Subcutaneous adipose tissue (tissue), 4 donors: Measurements from ENCODE around the gene MED27. TPM values are rescaled to one million over a fixed set of nuclear protein-coding genes. Genes with fewer than 3 reads are reported as not detected.

Experiments used
- total RNA-seq, 4 donors: library from RNA; depleted of rRNA; stranded (reverse); fragments of >200 nt; gene quantifications; one replicate each; pipeline ENCODE4 v1.1.0, GENCODE V29; 2016
- TF ChIP-seq, protein P1 (sequence below): fragments of 450-650 bp; IDR thresholded peaks from one replicate; pipeline ENCODE4 v1.5.1; 2016; ENCODE audit warnings: low read depth, mild to moderate bottlenecking, control low read depth, antibody characterized with exemption, moderate library complexity

MED27 gene
- total RNA-seq, 4 donors from 2014 or later: 7.3 to 13.4 (median 9.9) TPM

DNA sequence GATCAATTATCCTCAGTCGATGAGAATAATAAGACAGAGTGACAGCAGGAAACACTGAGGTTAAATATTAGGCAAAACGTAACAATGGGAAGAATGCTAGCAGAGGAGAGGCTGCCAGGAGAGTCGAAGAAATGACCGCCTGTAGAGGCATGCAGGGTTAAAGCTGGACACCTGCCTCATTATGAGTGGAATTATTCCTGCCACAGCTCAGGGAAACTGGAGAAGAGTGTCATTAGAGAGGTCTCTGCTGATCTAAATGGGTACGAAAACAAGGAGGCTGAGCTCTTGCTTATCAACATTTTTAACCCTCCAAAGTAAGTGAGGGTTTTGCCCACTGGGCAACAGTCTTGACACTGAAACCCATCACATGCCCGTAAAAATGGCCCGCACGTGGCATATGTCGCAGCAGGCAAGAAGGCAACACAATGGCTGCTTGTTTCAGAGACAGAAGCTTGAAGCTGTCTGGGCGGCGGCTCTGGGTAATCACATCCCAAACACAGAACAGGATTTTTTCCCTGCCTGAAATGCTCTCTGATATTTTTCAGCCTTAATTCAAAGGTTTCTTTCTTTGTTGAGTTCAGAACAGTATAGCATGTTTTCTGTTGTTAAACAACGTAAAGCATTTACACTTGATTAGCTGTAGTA is 118.7 kb downstream of the MED27 start:
- TF ChIP-seq, protein P1, sequence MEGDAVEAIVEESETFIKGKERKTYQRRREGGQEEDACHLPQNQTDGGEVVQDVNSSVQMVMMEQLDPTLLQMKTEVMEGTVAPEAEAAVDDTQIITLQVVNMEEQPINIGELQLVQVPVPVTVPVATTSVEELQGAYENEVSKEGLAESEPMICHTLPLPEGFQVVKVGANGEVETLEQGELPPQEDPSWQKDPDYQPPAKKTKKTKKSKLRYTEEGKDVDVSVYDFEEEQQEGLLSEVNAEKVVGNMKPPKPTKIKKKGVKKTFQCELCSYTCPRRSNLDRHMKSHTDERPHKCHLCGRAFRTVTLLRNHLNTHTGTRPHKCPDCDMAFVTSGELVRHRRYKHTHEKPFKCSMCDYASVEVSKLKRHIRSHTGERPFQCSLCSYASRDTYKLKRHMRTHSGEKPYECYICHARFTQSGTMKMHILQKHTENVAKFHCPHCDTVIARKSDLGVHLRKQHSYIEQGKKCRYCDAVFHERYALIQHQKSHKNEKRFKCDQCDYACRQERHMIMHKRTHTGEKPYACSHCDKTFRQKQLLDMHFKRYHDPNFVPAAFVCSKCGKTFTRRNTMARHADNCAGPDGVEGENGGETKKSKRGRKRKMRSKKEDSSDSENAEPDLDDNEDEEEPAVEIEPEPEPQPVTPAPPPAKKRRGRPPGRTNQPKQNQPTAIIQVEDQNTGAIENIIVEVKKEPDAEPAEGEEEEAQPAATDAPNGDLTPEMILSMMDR: no peak

DNA sequence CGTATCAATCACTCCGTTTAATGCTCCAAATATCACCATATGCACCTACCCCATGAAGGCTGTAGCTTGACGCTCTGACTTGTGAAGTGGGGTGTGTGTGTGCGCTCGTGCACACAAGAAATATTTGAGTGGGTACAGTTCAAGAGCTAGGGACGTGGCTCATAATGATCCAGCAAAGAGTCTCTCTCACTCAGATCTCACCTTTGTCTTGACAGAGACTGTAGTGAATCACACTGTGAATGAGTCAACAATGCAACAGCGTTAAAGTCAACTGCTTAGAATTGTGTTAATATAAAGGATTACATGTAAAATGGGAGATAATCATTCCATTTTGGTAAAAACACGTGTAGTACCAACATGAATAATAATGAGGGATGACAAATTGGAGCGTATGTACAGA is 119.4 kb downstream of the MED27 start:
- TF ChIP-seq, protein P1: no peak

DNA sequence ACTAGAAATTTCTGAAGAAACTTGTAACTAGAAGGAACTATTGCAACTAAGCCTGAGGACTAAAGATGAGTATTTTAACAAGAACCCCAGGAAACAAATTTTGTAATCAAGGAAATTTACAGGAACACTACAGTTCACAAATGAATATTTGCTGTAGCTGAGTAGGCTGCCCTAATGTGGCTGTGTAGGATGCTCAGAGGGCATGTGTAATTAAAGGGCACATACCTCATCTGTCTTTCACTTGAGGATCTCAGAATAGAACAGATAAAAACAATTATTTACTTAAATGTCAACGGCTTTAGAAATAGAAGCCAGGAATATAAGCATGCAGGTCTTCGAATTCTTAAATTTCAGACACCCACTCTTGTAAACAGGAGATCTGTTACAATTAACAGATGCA is 119.8 kb downstream of the MED27 start:
- TF ChIP-seq, protein P1: no peak

DNA sequence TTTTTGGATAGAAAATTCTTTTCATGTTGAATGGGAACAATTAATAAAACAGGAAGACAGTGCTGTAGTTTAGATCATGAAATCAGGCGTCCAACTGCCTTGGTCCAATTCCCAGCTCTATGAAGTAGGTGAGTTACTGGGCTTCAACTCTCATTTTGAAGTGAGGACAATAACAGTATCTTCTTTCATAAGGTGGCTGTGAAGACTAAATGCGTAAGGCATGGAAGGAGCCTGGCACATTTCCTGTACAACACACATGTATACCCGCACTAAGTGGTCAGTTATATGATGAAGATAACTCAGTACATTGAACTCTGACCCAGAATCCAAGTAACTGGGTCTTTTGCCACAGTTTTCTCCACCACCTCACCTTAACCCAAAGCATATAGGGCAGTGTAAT is 120.6 kb downstream of the MED27 start:
- TF ChIP-seq, protein P1: no peak

DNA sequence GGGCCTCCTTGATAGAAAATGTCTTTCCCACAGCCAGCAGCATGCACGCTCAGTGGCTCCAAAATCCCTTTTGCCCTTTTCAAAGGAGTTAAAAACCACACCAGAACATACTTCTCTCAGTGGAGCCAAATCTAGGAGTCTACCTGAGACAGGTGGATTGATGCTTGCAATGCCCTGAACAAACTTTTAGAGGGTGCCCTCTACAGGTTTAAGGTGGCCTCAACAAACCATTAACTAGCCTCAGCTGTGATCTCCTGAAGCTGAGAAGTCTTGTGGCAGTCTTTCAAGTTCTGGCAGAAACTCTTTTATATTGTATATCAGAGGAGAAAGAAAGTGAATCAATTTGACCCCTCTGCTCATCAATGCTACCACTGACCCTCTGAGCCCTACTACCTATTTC is 125.4 kb downstream of the MED27 start:
- TF ChIP-seq, protein P1: no peak

DNA sequence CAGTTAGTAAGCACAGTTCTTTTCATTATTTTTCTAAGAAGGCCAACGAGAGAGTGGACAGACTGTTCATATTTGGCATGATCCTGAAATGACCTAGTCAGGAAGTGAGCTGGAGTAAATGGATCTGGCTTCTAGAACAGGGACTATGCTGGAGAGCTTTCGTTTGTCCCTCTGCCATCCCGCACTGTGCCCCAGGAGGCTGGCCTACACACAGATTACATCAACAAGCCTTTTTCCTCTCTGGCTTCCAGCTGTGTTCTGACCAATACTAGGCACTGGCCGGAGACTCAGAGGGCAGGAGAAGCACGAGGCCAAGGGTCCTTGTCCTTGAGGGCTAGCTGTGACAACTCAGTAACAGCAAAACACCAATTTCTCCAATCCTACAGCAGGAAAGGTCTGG is 127.8 kb downstream of the MED27 start:
- TF ChIP-seq, protein P1: no peak

DNA sequence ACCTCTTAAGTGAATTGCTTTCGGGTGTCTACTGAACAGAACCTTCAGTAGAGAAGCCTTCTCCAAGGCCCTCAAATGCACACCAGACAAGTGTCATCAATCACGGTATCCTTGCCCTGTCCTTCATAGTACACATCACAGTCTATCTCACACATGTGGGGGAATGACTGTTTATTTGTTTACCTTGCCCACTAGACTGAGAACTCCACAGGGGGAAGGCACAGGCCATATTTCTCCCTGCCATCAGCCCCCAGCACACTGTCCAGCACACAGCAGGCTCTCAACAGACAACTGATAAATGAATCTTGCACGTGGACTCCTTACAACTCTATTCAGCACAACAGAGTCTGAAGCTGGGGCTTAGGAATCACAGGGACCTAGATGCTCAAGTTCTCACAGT is 128.5 kb downstream of the MED27 start:
- TF ChIP-seq, protein P1: no peak
